Keratinocyte (primary cell): ENCODE data around the gene SEC61A1. TPM values are rescaled to one million over a fixed set of nuclear protein-coding genes. Genes with fewer than 3 reads are reported as not detected.

Experiments
- DNase-seq: peaks from one replicate; pipeline ENCODE4 v3.0.0-alpha.2; 2011; ENCODE audit warnings: low read depth, missing footprints, low spot score
- FAIRE-seq: peaks from 2 replicates; lab custom pipeline; 2011; peaks lifted over from hg19 to GRCh38; lab: Jason Lieb, UNC
- H2AFZ ChIP-seq: 2 replicates; pipeline ENCODE4 v1.6.0; 2012; ENCODE audit warnings: low read length, control low read depth, inconsistent platforms; ENCODE audit not compliant: control insufficient read depth
- H3K27ac ChIP-seq: 2 replicates; pipeline ENCODE4 v1.5.1; 2011; ENCODE audit warnings: low read length; ENCODE audit not compliant: control insufficient read depth, insufficient read depth
- H3K27me3 ChIP-seq: 3 replicates; pipeline ENCODE4 v1.6.0; 2011; ENCODE audit warnings: low read length; ENCODE audit not compliant: control insufficient read depth, insufficient read depth; ENCODE audit errors: extremely low read depth
- H3K36me3 ChIP-seq, 2 experiments: 2 replicates in 1 of 2; 3 replicates in 1 of 2; pipeline ENCODE4 v1.5.1; 2011; ENCODE audit warnings: low read length in 2 of 2, mild to moderate bottlenecking in 1 of 2; ENCODE audit not compliant: control insufficient read depth in 2 of 2, insufficient read depth in 2 of 2; ENCODE audit errors: extremely low read depth in 1 of 2
- H3K4me1 ChIP-seq: 3 replicates; pipeline ENCODE4 v1.5.1; 2011; ENCODE audit warnings: low read length; ENCODE audit not compliant: control insufficient read depth, insufficient read depth; ENCODE audit errors: extremely low read depth
- H3K4me2 ChIP-seq: 3 replicates; pipeline ENCODE4 v1.6.0; 2011; ENCODE audit warnings: low read depth, low read length; ENCODE audit not compliant: control insufficient read depth, insufficient read depth; ENCODE audit errors: extremely low read depth
- H3K4me3 ChIP-seq, 3 experiments: fragments of 200-600 bp in 1 of 3; sonication (generic) in 1 of 3; 2 replicates in 2 of 3; 3 replicates in 1 of 3; pipeline ENCODE4 v1.5.1; 2011 to 2016; ENCODE audit warnings: low read length in 3 of 3, mild to moderate bottlenecking in 3 of 3, control low read depth in 2 of 3, inconsistent platforms in 1 of 3, low read depth in 1 of 3, mixed read lengths in 1 of 3, mixed run types in 1 of 3, moderate library complexity in 1 of 3; ENCODE audit not compliant: control insufficient read depth in 2 of 3, insufficient read depth in 2 of 3; ENCODE audit errors: extremely low read depth in 1 of 3
- H3K79me2 ChIP-seq: 2 replicates; pipeline ENCODE4 v1.6.0; 2012; ENCODE audit warnings: low read length; ENCODE audit not compliant: control insufficient read depth, insufficient read depth
- H3K9ac ChIP-seq: 3 replicates; pipeline ENCODE4 v1.6.0; 2011; ENCODE audit warnings: low read length; ENCODE audit not compliant: control insufficient read depth, insufficient read depth; ENCODE audit errors: extremely low read depth
- H3K9me1 ChIP-seq: 3 replicates; pipeline ENCODE4 v1.6.0; 2011; ENCODE audit warnings: low read length; ENCODE audit not compliant: control insufficient read depth, insufficient read depth; ENCODE audit errors: extremely low read depth
- H3K9me3 ChIP-seq: 2 replicates; pipeline ENCODE4 v1.5.1; 2012; ENCODE audit warnings: low read depth, low read length; ENCODE audit not compliant: control insufficient read depth
- H4K20me1 ChIP-seq: 3 replicates; pipeline ENCODE4 v1.6.0; 2011; ENCODE audit warnings: low read length; ENCODE audit not compliant: control insufficient read depth, insufficient read depth; ENCODE audit errors: extremely low read depth
- EZH2 ChIP-seq: IDR thresholded peaks from one replicate; pipeline ENCODE4 v1.6.1; 2012; ENCODE audit warnings: inconsistent platforms, mild to moderate bottlenecking, low read length, moderate library complexity
- dilution Hi-C: fragments of 300-500 bp; cut with MboI; formaldehyde crosslinking; loops from one replicate; pipeline ENCODE4 v1.7.0; 2020; ENCODE audit warnings: low sequenced_read_pairs; ENCODE audit not compliant: extremely low pct_ligation_motif_present
- polyA plus RNA-seq, 5 experiments: library from polyadenylated mRNA; depleted of rRNA in 3 of 5; stranded (reverse) in 3 of 5; stranded (forward) in 1 of 5; unstranded in 1 of 5; fragments of >200 nt; gene quantifications; 1 replicate in 1 of 5; 2 replicates in 3 of 5; 3 replicates in 1 of 5; pipeline versions ENCODE4 v1.2.1 to v1.2.3, GENCODE V29; 2011 to 2012; ENCODE audit warnings: missing spikeins in 2 of 5, low read depth in 1 of 5, low replicate concordance in 1 of 5
- TF ChIP-seq, protein P1 (sequence below), 3 experiments: IDR thresholded peaks in 1 of 3; conservative IDR thresholded peaks in 1 of 3; optimal IDR thresholded peaks in 1 of 3; 2 replicates in 2 of 3; 3 replicates in 1 of 3; pipeline versions ENCODE3 to v1.5.1; 2011; ENCODE audit warnings: low read length in 3 of 3, mild to moderate bottlenecking in 3 of 3, moderate library complexity in 2 of 3, control low read depth in 1 of 3, inconsistent platforms in 1 of 3; ENCODE audit not compliant: insufficient read depth in 2 of 3; ENCODE audit errors: extremely low read depth in 1 of 3

The SEC61A1 gene
- polyA plus RNA-seq, 1 donor (not counting 4 experiments of a cell fraction or from before 2014, with no cell fraction given), result 306 TPM

GRCh38 chr3:128083980-128084674 lies 31.9 kb downstream of the SEC61A1 start:
- Histone ChIP-seq H3K4me2 (no peak overlapping the region), H3K9me1 (no peaks in the 10 kb centered on the region), H3K27me3 (no peaks in the 10 kb centered on the region), H3K4me1 (peaks cover 3% of the 10 kb centered on the region), H3K9me3 (no peaks in the 10 kb centered on the region), H2AFZ (no peak overlapping the region), H3K27ac (no peak overlapping the region), H3K9ac (no peak overlapping the region), H3K79me2 (peaks cover under 1% of the 10 kb centered on the region), H3K4me3 (no peak overlapping the region), H3K36me3 (peaks cover 36 to 67% of the 10 kb centered on the region in 2 experiments), H4K20me1 (no peaks in the 10 kb centered on the region)
- DNase-seq, result no peak
- dilution Hi-C loops, result no loop called here
- TF ChIP-seq, protein P1, sequence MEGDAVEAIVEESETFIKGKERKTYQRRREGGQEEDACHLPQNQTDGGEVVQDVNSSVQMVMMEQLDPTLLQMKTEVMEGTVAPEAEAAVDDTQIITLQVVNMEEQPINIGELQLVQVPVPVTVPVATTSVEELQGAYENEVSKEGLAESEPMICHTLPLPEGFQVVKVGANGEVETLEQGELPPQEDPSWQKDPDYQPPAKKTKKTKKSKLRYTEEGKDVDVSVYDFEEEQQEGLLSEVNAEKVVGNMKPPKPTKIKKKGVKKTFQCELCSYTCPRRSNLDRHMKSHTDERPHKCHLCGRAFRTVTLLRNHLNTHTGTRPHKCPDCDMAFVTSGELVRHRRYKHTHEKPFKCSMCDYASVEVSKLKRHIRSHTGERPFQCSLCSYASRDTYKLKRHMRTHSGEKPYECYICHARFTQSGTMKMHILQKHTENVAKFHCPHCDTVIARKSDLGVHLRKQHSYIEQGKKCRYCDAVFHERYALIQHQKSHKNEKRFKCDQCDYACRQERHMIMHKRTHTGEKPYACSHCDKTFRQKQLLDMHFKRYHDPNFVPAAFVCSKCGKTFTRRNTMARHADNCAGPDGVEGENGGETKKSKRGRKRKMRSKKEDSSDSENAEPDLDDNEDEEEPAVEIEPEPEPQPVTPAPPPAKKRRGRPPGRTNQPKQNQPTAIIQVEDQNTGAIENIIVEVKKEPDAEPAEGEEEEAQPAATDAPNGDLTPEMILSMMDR (optimal IDR thresholded peaks at IDR 0.05 in 1 of 3, IDR thresholded peaks at IDR 0.05 in 1 of 3, conservative IDR thresholded peaks at IDR 0.05 in 1 of 3; ENCODE audit: extremely low read depth in 1 of 3, insufficient read depth in 2 of 3, low read length in 3 of 3), result no peak
- TF ChIP-seq EZH2, result no peak
- FAIRE-seq, result no peak

- FAIRE-seq (no peak), DNase-seq (no peak)
- dilution Hi-C loops, result no loop called here
- Histone ChIP-seq H4K20me1 (no peaks in the 10 kb centered on the region), H3K4me1 (peaks cover 3% of the 10 kb centered on the region), H3K9ac (no peak overlapping the region), H3K36me3 (peaks cover 32 to 62% of the 10 kb centered on the region in 2 experiments), H3K9me1 (no peaks in the 10 kb centered on the region), H3K79me2 (peaks cover 2% of the 10 kb centered on the region), H3K9me3 (no peaks in the 10 kb centered on the region), H2AFZ (no peak overlapping the region), H3K4me3 (no peak overlapping the region), H3K4me2 (no peak overlapping the region), H3K27ac (no peak overlapping the region), H3K27me3 (no peaks in the 10 kb centered on the region)
- TF ChIP-seq, protein P1 (optimal IDR thresholded peaks at IDR 0.05 in 1 of 3, IDR thresholded peaks at IDR 0.05 in 1 of 3, conservative IDR thresholded peaks at IDR 0.05 in 1 of 3; ENCODE audit: extremely low read depth in 1 of 3, insufficient read depth in 2 of 3, low read length in 3 of 3), result no peak
- TF ChIP-seq EZH2, result no peak
Measured at GRCh38 chr3:128084675-128085021, 32.4 kb downstream of the SEC61A1 start.
